CD1c-positive myeloid dendritic cell (primary cell): ENCODE results near the gene ST6GAL1.
A peak's percentile ranks its signal among the peaks of the same experiment; 100 is the strongest.
"Not testable (repeated sequence)": the region's sequence is repeated elsewhere in the genome, so short reads cannot be mapped to it uniquely, and the experiment has no call there.

Experiments
- DNase-seq: peaks from one replicate; pipeline ENCODE4 v3.0.0-alpha.2; 2016; ENCODE audit errors: extremely low spot score

ST6GAL1 gene

DNA sequence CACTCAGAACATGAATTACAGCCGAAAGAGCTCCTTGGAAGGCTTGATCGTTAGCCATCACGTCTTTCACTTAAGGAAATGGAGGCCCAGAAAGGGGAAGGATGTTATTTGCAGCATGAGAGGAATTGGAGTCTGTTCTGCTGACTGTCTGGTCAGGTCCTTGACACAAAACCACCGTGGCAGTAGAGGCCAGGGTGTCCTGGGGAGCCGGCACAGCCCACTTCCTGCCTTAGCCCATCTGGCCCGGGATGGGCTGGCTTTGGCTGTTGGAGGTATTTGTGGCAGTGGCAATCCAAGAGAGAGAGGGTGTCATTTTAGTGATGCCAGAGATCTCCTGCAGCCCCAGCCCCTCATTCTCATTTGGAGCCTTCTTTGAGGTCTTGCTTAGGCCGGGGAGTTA lies 37.4 kb downstream of the ST6GAL1 start:
- no peak for DNase-seq

DNA sequence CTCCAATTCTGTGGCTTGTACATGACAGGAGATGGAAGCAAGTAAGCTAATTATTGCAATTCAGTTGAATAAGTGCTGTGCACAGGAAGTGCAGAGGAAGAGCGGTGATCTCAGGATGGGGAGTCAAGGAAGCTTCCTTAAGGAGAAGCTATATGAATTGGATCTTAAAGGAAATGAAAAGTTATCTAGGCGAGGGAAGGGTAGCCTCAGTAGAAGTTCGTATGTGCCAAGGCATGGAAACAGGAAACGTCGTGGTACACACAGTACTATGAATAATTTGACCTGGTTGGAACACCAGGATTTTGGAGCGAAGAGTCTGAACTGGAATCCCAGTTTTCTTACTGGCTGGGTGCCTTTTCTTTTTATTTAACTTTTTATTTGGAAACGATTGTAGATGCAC lies 39.3 kb downstream of the ST6GAL1 start:
- no peak for DNase-seq

DNA sequence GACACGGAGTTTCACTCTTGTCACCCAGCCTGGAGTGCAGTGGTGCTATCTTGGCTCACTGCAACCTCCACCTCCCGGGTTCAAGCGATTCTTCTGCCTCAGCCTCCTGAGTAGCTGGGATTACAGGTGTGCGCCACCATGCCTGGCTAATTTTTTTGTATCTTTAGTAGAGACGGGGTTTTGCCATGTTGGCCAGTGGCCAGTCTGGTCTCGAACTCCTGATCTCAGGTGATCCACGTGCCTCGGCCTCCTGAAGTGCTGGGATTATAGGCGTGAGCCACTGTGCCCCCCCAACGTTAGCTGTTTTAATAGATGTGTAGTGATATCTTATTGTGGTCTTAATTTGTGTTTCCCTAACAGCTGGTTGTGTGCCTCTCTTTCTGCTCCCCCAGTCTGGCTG lies 40.8 kb downstream of the ST6GAL1 start:
- not testable (repeated sequence) for DNase-seq

DNA sequence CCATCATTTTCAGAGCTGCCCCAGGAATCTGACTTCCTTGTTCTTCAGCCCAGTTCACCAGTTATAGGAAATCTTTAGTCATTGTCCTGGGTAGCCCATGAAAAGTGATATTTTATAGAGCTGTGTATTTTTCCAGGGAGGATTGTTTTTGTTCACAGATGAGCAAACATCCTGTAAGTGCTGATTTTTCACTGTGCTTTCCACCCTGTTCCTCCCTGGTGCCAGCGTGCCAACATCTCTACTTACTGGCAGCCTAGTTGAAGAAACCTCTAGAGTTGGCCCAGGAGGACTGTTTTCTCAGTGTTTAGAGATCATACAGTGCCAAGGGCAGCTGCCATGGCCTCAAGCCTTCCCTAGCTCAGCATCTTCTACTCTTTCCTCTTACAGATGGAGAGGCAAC lies 41.3 kb downstream of the ST6GAL1 start:
- DNase-seq, result no peak

DNA sequence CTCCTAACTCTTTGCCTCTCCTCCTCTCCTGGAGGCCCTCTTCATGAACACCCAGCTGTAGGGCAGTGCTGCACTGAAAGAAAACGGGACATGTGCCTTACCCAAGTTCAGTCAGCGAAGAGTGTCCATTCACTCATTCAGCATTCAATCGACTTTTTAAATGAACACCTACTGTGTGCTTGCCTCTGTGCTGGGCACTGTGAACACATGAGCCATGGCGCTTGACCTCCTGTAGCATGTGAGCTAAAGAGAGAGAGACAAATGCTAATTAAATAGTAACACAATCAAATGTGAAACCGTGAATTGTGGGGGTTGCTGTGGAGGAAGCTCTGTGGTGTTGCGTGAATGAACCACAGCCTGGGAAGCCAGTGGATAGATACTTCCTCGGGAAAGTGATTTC lies 43.4 kb downstream of the ST6GAL1 start:
- DNase-seq, result no peak

DNA sequence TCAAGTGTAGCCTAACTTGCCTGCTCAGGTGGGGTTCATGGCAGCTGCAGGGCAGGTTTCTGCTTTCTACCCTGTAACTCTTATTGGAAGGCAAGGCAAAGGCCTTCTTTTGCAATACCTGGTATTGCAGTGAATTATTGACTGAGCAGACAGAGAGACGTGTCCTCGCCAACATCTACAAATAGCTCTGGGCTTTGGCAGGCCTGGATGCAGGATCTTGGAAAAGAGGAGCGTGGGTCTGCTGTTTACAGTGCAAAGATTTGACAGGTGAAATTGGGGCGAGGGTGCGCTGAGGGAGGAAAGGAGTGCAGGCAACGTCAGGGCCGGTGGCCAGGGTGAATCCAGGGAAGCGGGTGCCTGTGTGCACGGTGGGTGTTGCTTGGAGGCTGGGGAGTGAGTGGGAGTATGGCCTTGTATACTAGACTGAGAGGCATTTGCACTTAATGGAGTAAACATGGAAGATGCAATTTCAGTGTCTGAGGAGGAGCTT lies 44.5 kb downstream of the ST6GAL1 start:
- DNase-seq, result no peak

DNA sequence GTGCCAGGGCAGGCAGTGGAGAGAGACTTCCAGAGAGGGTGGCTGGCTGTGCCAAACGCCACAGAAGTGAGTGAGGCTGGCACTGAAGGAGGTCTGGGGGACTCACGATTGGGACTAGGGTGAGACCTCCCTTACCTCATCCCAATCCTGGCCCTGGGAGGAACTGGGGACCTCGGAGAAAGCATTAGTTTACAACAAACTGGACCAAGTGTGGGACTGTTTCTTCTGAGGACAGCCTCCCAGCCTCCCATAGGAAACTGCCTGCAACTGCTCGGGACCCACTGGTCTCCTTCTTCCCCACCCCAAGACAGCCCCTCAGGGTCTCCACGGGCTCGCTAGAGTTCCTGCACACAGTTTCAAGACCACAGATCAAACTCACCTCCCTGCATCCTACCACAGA lies 45.4 kb downstream of the ST6GAL1 start:
- DNase-seq, result no peak

DNA sequence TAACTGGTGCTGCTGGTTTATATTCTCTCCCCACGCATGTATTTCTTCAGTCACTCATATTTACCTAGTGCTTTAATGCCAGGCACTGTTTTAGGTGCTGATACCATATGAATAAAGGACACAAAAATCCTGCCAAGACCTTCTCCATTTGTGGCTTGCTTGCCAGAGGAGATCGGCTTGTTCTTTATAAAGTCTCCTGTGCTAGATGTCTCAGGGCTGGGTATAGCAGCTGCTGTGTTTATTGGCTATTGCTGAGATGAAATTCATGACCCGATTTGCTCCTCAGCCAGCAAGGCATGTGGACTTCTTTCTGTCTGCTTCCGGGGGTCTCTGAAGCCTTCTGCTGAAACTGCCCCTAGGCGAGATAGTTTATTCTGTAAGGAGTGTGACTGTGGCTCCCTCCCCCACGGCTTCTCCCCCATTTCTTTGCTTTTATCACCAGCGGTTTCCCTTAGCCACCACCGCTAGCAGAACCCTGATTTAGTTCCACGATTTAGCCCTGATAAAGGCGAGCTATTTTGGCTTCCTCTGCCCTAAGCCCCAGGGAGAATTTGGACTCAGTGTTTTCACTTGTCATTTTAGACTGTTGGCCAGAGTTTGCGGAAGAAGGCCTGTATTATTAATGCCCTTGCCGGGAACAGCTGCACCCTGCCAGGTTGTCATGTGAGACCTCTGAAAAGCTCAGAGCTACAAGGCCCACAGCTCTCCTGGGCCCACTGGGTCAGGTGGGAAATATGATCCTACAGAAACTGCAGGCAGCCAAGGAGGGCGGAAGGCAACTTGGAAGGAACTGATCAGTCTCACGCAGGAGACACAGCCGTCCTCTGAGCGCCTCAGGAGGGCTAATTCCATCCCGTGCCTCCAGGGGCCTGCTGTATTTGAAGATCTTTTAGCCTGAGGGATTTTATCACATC lies 46.8 kb downstream of the ST6GAL1 start:
- DNase-seq, result no peak

DNA sequence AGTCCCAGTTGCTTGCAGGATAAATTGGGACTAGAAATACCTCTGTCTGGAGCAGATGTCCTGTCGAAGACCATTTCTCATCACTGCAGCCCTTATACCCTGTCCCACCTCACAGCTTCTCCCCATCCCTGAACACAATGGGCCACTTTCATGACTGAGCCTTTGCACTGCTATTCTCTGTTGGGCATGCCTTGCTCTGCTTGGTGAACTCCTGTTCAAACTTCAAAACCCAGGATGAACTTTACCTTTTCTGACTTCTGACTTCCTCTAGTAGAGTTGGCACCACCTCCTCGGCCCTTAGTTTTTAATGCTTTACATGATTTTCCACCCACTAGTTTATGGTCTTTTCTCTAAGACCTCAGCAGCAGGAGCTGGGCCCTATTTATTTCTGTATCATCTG lies 48.4 kb downstream of the ST6GAL1 start:
- no peak for DNase-seq

DNA sequence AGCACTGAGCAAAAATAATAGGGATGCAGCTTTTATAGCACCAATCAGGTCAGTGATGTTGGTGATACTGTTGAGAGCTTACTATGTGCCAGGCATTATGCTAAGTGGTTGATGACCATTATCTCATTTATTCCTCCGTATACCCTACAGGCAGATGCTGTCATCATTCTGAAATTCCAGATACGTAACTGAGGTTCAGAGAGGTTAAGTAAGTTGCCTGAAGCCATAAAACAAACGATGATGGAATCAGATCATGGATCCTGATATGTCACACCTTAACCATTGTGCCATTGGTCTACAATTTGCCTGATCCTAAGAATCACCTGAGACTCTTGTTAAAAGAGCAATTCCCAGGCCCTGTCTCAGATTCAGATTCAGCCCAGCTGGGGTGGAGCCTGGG lies 49.5 kb downstream of the ST6GAL1 start:
- DNase-seq, result no peak

DNA sequence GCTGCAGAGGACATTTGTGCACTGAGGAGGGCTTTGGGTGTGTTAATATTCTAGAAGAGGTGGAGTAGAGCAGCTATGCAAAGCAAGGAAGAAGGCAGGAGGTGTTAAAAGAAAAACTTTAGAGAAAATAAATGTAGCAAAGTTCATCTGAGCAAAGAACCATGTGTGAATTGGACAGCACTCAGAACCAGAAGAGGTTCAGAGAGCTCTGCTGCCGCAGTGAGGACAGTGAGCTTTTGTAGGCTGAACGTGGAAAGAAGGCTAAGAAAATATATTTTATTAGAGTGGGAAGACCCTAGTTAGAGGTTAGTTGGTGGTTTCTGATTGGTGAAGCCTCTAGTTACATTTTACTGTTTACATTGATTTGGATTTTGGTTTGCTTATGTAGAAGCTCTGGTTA lies 50.7 kb downstream of the ST6GAL1 start:
- DNase-seq, result no peak

DNA sequence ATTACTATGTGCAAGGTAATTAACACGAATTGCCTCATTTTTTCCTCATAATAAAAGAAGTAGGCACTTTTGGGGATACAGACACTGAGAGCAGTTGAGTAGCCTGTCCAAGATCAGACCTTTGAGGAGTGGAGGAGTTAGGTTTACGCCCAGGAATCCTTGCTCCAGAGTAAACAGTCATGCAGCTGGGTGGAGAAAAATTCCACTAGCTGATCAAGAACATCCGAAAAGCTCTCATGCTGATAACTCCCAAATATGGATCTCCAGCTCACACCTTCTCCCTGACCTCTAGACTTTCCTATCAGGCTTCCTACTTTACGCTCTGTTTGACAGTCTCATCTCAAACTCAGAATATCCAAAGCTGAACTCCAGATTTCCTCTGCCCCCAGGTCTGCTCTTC lies 53.3 kb downstream of the ST6GAL1 start:
- DNase-seq, result no peak

DNA sequence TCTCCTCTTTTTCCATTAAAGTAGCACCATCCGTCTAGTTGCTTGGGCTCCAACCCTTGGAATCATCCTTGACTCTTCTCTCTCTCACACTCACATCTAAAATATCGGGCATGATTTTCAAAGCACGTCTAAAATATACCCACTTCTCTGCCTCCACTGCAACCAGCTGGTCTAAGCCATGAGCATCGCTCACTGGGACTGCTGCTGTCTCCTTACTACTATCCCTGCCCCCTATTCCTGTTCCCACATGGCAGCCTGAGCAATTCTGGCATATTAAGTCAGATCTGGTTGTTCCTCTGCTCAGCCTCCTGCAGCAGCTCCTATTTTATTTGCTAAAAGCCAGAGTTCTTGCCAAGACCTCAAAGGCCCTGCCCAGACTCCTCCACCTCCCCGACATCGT lies 53.7 kb downstream of the ST6GAL1 start:
- DNase-seq, result no peak

DNA sequence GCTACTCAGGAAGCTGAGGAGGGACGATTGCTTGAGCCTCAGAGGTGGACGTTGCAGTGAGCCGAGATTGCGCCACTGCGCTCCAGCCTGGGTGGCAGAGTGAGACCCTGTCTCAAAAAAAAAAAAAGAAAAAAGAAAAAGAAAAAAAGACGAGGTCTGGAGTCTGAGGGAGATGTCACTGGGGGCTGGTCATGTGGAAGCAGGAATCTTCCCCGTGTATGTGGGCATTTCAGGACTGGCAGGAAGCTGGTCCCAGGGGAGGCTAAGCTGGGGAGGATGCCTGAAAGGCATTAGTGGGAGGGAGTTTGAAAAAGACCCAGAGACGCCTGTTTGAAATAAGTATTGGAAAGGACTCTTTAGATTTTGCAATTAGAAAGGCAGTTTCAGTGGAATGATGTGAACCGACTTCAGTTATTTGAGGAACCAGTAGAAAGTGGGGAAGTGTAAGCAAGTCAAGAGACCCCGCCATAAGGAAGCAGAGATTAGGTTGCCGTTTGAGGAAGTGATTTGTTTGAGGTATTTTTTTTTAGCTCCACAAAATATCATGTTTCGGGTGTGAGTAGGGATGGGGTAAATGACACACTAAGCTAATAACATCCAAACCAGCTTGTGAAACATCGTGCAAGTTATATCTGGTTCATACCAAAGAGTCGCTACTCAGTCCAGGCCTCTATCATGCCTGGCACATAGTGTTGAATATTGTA lies 55.5 kb downstream of the ST6GAL1 start:
- DNase-seq, result peak; percentile 84

DNA sequence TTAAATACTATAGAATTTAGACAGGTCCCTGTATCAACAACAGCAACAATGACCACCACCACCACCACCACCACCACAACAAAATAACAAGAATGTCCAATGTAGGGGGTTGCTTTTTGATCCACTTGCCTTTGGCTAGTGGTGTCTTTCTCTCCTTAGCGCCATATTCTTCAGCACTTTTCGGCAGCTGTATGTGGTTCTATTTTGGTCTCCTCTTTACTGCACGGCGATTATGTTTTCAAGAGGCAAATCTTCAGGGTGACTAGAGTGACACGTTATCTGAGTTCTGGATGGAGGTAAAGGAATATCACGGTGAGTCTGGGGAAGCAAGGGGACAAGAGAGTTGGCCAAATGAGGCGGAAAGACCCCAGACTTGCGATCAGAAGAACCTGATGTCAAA lies 56.1 kb downstream of the ST6GAL1 start:
- DNase-seq, result no peak

DNA sequence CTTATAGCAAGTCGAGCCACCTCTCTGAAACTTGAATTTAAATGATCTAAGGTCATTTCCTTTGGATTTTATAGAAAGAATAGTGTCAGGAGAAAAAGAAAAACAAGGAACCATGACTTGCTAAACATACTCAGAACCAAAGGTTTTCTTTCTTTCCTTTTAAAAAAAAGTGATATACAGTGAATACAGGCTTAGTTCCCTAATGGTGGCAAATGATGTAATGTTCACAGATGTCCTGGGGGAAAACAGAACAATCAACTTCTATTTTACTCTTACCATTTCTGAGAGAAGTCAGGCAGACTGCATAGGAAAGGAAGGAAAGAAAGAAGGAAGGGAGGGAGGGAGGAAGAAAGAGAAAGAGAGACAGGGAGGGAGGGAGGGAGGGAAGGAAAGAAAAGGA lies 56.5 kb downstream of the ST6GAL1 start:
- DNase-seq, result peak; percentile 68

DNA sequence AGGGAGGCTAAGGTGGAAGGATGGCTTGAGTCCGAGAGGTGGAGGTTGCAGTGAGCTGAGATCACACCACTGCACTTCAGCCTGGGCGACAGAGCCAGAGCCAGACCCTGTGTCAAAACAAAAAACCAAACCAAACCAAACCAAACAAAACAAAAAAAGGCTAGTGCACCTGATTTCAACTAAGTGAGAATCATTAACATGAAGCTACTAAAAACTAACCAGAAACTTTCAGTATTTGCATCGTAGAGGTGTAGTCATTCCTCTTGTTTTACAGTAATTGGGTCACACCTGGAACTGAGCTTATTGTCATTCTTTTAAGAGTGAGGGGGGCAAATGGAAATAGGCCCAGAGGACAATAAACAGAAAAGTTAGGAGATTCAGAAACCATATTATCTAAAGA lies 58.5 kb downstream of the ST6GAL1 start:
- no peak for DNase-seq

DNA sequence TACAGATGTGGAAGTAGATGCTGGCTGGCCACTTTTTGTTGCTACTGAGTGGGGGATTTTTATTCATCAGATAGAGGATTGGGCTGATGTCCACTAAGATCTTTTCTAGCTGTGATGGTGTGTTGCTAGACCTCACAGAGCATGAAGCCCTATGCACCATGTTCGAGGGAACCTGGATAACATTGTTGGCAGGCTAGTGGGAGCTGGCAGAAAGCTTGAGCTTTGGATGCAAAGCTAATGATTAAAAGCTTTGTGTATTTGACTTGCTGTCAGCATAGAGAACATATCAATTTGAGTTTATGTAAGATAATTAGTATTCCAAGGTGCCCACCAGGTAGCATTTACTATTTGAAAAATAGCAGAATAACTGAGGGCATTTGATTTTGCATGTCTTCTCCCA lies 59.1 kb downstream of the ST6GAL1 start:
- no peak for DNase-seq

DNA sequence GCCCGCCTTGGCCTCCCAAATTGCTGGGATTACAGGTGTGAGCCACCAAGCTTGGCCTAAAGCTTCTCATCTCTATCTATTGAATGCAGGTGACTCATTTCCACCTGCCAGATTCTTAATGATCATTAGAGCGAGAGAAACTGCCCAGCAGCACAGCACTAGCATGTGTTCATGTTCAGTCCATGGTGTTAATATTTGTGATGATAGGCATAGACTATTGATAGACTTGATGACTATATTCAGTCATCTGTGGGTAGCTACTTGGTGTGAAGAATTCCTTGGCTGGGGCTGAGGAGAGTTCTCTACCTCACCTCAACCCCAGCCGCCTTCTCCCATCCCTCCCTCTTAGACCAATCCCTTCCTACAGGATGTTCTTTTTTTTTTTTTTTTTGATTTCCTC lies 60.0 kb downstream of the ST6GAL1 start:
- no peak for DNase-seq

DNA sequence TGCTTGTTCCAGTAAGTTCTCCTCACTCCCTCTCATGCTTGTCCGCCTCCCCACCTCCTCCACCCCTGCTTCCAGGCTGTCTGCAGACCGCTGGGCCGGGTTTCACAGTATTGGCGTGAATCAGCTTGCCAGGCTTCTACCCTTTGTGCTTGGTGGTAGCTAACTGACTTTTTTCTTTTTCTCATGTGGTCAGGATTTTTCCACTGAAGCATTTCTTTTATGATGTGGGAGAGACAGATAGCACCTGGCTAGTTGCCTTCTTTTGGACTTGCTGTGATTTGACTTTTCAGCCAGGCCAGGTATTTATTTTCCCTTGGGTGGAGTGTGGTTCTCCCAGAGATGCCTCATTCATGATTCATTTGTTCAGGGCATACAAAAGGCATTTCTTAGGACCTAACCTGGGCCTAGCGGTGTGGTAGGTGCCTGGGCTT lies 60.6 kb downstream of the ST6GAL1 start:
- DNase-seq, result peak; percentile 39

DNA sequence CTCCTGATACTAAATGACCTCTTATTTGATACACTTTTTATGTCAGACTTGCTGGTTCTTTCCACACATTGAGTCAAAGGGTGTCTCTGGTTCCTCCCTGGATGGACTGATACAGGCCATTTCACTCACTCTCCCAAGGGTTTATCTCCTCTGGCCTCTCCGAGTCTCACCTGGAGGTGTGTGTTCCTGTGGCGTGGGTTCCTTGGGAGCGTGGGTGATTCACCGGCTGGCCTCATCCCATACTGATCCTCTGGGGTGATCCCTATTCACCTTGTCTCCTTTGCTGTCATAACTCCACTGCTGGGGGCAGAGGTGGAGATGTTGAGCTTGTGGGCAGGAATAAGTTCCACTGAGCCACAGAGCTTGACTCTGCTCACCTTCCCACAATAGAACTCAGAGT lies 61.1 kb downstream of the ST6GAL1 start:
- DNase-seq, result no peak

DNA sequence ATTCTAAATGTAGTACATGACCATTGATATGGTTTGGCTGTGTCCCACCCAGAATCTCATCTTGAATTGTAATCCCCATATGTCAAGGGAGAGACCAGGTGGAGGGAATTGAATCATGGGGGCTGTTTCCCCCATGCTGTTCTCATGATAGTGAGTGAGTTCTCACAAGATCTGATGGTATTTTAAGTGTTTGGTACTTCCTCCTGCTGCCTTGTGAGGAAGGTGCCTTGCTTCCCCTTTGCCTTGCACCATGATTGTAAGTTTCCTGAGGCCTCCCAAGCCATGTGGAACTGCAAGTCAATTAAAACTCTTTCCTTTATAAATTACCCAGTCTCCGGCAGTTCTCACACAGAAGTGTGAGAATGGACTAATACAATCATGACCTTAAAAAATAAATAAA lies 61.8 kb downstream of the ST6GAL1 start:
- peak; percentile 31 for DNase-seq

DNA sequence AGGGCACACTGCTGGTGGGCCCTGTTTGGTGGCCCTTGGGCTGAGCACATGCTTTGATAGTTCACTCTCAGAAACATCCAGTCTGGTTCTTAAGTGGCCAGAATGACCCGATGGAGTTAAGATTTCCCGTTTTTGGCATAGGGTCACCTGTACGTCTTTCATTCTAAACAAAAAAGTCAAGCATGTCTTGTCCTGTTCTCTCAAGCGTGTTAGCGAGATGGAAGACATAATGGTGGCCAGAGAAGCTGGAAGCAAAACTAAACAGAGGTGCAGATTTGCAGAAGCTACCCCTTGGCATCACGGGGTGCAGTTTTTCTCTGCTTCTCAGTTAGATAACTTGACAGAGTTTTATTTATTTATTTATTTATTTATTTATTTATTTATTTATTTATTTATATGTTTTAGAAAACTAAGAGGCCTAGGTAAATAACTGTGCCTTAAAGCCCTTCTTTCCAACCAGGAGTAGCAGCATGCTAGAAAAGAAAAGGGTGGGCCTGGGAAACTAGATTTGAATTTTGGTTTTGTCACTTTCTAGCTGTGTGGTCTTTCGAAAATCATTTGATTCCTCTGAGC lies 63.0 kb downstream of the ST6GAL1 start:
- DNase-seq, result no peak
